ENCODE measurements around the gene RASSF1.
A peak's percentile ranks its signal among the peaks of the same experiment; 100 is the strongest.
"Not testable (repeated sequence)": the region's sequence is repeated elsewhere in the genome, so short reads cannot be mapped to it uniquely, and the experiment has no call there.

RASSF1 gene

GRCh38 chr3:50322386-50323091, 18.1 kb downstream of the RASSF1 start, which contains the start of gene HYAL2:
Gene HYAL2, minus strand, starts transcription at chr3:50322745. Its CDS starts 2,256 bp downstream, at chr3:50320489.
- no peak for DNase-seq

GRCh38 chr3:50322115-50322385, 18.6 kb downstream of the RASSF1 start:
- no peak for DNase-seq

- peak; percentile 64 to 77 for DNase-seq
Measured at GRCh38 chr3:50321336-50322114, 19.1 kb downstream of the RASSF1 start.

GRCh38 chr3:50320853-50321335, 19.7 kb downstream of the RASSF1 start:
- DNase-seq = peak; percentile 42 to 72

- DNase-seq = no peak
Measured at GRCh38 chr3:50319894-50320625, 20.6 kb downstream of the RASSF1 start.

- no peak for DNase-seq
Measured at GRCh38 chr3:50319181-50319893, 21.3 kb downstream of the RASSF1 start.

- DNase-seq = no peak
Measured at GRCh38 chr3:50318615-50319014, 22.0 kb downstream of the RASSF1 start.

GRCh38 chr3:50318163-50318562, 22.5 kb downstream of the RASSF1 start:
- no peak for DNase-seq

- DNase-seq = no peak
Measured at GRCh38 chr3:50317300-50317699, 23.3 kb downstream of the RASSF1 start.

- DNase-seq = no peak
Measured at GRCh38 chr3:50316657-50317242, 23.9 kb downstream of the RASSF1 start.

- no peak for DNase-seq
Measured at GRCh38 chr3:50314816-50315215, 25.8 kb downstream of the RASSF1 start.

- no peak for DNase-seq
Measured at GRCh38 chr3:50314342-50314741, 26.3 kb downstream of the RASSF1 start.

GRCh38 chr3:50312041-50312440, 28.6 kb downstream of the RASSF1 start:
- not testable (repeated sequence) for DNase-seq

- no peak for DNase-seq
Measured at GRCh38 chr3:50304601-50305000, 36.0 kb downstream of the RASSF1 start.

- no peak for DNase-seq
Measured at GRCh38 chr3:50303013-50303815, 37.4 kb downstream of the RASSF1 start, which contains the start of gene HYAL1. Gene HYAL1, minus strand, starts transcription at chr3:50303574. Its CDS starts 618 bp downstream, at chr3:50302956.

- no peak for DNase-seq
Measured at GRCh38 chr3:50302095-50303012, 38.3 kb downstream of the RASSF1 start.

- no peak for DNase-seq
Measured at GRCh38 chr3:50300681-50301254, 39.9 kb downstream of the RASSF1 start.

- DNase-seq = no peak
Measured at GRCh38 chr3:50299929-50300680, 40.5 kb downstream of the RASSF1 start.

- no peak for DNase-seq
Measured at GRCh38 chr3:50299638-50299928, 41.1 kb downstream of the RASSF1 start.
